WI38 (cell line): Measurements from ENCODE around the gene TLK2.
"Not testable (repeated sequence)": the region's sequence is repeated elsewhere in the genome, so short reads cannot be mapped to it uniquely, and the experiment has no call there.

Source experiments
- H3K4me3 ChIP-seq: 2 replicates; pipeline ENCODE4 v1.5.1; 2011; ENCODE audit warnings: low read depth, mild to moderate bottlenecking, control low read depth, low read length
- TF ChIP-seq, protein P1 (sequence below): IDR thresholded peaks from 2 replicates; pipeline ENCODE4 v1.5.1; 2012; ENCODE audit warnings: low read depth, mild to moderate bottlenecking, control low read depth, low read length

The TLK2 gene

DNA sequence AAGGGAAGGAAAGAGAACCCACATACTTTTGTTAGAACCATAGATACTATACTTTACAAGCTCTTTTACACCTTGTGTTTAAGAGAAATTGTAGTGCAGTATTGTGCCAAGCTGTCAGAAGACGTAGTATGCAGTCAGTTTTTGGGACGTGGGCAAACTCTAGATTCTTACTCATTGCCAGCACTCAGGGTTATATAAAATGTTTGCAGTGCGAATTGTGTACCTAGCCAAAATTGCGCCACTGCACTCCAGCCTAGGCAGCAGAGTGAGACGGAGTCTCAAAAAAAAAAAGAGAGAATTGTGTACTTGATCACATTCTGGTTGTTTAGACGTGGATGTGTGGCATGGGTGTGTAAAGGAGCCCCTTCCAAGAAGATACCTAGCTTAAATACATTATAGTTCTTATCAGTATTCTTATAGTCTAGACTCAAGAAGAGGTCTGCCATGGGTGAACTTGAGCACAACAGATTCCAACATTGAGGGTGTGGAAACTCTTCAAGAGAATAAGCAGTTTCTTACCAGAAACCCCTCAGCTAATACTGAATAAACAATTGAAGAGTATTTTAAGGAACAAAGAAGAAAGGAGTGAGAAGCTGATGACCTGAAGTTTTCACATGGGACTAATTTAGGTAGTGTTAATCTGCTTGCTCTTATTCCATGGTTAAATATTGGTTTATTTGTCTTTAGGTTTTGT, 121.5 kb downstream of the TLK2 start:
- no peak overlapping the region for H3K4me3 ChIP-seq
- TF ChIP-seq, protein P1, sequence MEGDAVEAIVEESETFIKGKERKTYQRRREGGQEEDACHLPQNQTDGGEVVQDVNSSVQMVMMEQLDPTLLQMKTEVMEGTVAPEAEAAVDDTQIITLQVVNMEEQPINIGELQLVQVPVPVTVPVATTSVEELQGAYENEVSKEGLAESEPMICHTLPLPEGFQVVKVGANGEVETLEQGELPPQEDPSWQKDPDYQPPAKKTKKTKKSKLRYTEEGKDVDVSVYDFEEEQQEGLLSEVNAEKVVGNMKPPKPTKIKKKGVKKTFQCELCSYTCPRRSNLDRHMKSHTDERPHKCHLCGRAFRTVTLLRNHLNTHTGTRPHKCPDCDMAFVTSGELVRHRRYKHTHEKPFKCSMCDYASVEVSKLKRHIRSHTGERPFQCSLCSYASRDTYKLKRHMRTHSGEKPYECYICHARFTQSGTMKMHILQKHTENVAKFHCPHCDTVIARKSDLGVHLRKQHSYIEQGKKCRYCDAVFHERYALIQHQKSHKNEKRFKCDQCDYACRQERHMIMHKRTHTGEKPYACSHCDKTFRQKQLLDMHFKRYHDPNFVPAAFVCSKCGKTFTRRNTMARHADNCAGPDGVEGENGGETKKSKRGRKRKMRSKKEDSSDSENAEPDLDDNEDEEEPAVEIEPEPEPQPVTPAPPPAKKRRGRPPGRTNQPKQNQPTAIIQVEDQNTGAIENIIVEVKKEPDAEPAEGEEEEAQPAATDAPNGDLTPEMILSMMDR, result no peak

DNA sequence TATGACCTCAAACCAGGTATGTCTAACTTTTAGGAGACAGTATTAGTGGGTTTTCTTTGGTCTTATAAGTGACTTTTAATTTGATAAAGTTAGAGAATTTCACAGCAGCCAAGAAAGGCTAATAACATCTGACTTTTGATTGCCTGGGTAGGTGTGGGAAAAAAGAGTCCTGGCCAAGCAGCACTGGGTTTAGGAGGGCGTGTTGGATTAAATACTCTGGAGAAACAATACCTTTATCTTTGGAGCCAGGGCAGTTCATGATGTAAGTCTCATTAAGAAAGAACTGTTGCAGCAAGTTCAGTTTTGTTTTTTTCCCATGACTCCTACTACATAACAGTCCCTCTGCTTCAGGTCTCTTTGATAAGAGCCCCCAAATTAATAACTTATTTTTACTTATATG, 122.2 kb downstream of the TLK2 start:
- no peak overlapping the region for H3K4me3 ChIP-seq
- TF ChIP-seq, protein P1, result no peak

DNA sequence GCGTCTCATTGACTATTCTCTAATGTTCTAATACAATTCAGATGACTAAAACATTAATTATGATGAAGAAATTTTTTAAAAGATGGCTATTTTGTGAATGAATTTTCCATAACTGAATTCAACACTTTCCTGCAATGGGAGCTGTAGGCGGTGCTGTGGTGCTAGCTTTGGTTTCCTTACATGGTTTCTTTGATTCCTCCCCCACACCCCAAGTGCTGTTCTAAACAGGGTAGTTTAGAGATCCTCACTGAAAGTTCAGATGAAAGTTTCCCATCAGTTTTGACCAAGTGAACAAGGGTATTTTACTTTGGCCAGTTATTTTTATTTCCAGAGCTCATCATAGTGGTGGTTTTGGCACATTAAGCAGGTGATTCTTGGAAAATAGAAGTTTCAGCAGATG, 122.8 kb downstream of the TLK2 start:
- TF ChIP-seq, protein P1, result no peak
- no peak overlapping the region for H3K4me3 ChIP-seq

DNA sequence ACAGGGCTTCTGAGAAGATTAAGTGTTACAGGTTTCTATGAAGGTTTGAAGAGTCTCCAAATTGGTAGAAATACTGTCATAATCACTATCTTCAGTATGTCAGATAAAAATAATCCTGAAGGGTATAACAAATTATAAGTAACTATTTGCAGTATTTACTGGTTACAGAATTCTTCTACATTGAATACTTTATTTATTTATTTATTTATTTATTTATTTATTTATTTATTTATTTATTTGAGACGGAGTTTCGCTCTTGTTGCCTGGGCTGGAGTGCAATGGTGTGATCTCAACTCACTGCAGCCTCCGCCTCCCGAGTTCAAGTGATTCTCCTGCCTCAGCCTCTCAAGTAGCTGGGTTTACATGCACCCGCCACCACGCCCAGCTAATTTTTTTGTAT, 125.2 kb downstream of the TLK2 start:
- not testable (repeated sequence) for H3K4me3 ChIP-seq

DNA sequence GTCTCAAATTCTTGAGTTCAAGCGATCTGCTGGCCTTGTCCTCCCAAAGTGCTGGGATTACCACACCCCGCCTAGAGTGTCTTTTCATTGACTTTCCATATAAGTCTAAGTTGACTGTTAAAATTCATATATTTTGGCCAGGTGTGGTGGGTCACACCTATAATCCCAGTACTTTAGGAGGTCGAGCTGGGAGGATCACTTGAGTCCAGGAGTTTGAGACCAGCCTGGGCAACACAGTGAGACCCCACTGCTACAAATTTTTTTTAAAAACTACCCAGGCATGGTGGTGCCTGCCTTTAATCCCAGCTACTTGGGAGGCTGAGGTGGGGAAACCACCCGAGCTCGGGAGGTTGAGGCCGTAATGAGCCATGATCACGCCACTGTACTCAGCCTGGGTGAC, 127.0 kb downstream of the TLK2 start:
- TF ChIP-seq, protein P1, result no peak
- H3K4me3 ChIP-seq, result no peak overlapping the region

DNA sequence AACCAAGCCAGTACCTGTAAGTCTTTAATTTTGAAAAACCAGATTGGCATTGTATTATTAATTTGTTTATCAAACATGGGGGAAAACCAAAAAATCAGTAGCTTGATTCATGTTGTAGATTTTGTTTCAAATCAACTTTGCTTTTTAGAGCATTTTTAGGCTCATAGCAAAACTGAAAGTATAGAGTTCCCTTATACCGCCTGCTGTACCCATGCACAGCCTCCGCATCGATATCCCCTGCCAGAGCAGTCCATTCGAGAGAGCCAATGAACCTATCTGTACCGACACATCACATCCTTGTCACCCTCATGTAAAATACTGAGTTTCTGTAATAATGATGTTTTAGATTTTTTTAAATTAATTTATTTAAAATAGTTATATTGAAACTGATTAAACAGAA, 132.7 kb downstream of the TLK2 start:
- H3K4me3 ChIP-seq, result no peak overlapping the region
- TF ChIP-seq, protein P1, result no peak

DNA sequence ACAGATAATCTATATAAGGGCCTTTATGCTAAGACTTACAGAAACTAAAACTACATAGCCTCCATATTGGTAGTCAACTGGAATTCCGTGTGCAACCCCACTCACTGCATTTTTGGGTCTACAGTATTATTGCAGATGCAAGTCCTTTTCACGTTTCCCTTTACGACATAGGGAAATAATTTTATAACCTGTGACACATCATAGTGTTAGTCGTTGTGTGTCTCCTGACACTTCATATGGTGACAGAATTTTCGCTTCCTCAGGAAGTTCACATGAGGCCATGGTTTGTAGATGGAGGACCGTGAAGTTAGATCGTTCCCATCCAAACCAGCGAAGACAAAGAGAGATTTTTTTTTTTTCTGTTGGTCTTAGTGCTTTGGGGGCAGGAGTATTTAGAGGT, 133.1 kb downstream of the TLK2 start:
- TF ChIP-seq, protein P1, result no peak
- H3K4me3 ChIP-seq, result no peak overlapping the region

DNA sequence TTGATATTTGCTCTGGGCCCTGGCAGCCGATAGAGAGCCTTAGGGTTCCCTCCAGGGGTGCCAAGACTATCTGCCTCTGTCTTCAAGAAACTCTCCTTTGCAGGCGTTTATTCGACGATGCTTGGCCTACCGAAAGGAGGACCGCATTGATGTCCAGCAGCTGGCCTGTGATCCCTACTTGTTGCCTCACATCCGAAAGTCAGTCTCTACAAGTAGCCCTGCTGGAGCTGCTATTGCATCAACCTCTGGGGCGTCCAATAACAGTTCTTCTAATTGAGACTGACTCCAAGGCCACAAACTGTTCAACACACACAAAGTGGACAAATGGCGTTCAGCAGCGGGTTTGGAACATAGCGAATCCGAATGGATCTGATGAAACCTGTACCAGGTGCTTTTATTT, 133.7 kb downstream of the TLK2 start:
- not testable (repeated sequence) for H3K4me3 ChIP-seq

DNA sequence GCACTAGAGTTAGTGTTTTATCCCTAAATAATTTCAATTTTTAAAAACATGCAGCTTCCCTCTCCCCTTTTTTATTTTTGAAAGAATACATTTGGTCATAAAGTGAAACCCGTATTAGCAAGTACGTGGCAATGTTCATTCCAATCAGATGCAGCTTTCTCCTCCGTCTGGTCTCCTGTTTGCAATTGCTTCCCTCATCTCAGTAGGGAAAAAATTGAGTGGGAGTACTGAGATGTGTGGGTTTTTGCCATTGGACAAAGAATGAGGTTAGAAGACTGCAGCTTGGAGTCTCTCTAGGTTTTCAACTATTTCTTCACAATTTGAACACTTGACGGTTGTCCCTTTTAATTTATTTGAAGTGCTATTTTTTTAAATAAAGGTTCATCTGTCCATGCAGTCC, 134.5 kb downstream of the TLK2 start:
- not testable (repeated sequence) for H3K4me3 ChIP-seq
